ENCODE results near the gene FALEC. TPM values are rescaled to one million over a fixed set of nuclear protein-coding genes. Genes with fewer than 3 reads are reported as not detected.
A peak's percentile ranks its signal among the peaks of the same experiment; 100 is the strongest.

Gene FALEC
- total and polyA plus RNA-seq, 9 of the 15 experiments (the other 6 are each of a cell fraction or from before 2014, with no cell fraction given), result 0.15 to 1.8 (median 0.53) TPM; not detected in 5

DNA sequence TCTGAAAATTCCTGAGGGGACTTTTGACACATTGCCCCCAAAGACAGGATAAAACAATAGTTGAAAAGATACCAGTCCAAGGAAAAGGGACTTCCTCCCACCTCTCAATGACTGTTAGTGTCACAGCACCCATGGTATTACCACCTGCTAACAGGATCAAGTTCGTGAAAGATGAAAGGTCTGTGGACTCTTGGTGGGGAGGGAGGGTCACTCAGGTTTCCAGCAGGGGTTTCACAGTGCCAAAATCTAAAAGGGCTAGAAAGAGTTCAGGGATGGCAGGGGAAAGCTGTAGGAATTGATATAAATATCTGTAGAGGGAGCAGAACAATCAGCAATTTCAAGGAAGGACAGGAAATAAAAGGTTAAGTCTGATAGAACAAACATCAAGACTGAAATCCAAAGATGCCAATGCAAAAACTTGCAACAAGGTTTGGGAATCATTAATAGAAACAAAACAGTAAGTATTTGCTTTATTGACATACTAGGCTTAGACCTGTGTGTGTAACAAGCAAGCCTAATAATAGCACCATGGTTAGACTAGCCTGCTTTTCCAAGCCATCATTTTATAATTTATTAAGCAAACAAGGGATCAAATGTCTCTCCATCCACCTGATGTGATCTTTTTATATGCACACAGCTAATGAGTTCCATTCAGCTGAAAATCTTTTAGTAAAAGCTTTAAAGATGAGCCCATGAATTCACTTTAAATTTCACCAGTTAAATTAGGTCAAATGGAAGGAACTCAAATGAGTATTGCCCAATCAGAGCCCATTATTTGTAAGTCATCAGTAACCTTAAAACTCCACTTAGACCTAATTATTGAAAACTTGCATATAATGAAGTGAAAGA lies 60.2 kb downstream of the FALEC start:
- H3K9me1 ChIP-seq (ENCODE audit: control insufficient read depth, insufficient read depth, low read length), result no peaks in the 10 kb centered on the region
- POLR2A ChIA-PET, result interaction anchor here (0.5 to 11.0 kb wide), 18 partner anchors 8 to 742 kb away, joined by 3 to 148 read pairs (median 4); partner anchors contain the start of gene ENSA
- peak overlapping the region; percentile 97 for H3K4me2 ChIP-seq (ENCODE audit: insufficient read depth, low read length)
- H4K20me1 ChIP-seq (replicated peaks; ENCODE audit: control insufficient read depth, insufficient read depth, low read length), result peaks cover 51% of the 10 kb centered on the region
- peak overlapping the region; percentile 74 to 97; a peak in 2 of 4 replicates for H3K9ac ChIP-seq (ENCODE audit: insufficient read depth in 1 of 2, low read depth in 2 of 2, low read length in 2 of 2)
- peak overlapping the region; percentile 98 for H3K4me3 ChIP-seq
- H3K27ac ChIP-seq (ENCODE audit: extremely low read depth, low read depth, low read length), result peak overlapping the region; percentile 31
- FAIRE-seq (no peak), ATAC-seq (no peak), DNase-seq (ENCODE audit: extremely low read depth in 1 of 4, low spot score in 3 of 4) (peak in 1 of 4 experiments; percentile 8)
- H3K4me1 ChIP-seq (replicated peaks in 1 of 2; ENCODE audit: control insufficient read depth in 2 of 2, insufficient read depth in 2 of 2, low read length in 2 of 2), result peaks cover 10 to 17% of the 10 kb centered on the region in 2 experiments; a peak in 4 of 5 replicates
- no TSS peak for BruUV-seq (replicated peaks)
- peaks cover 65% of the 10 kb centered on the region for H3K36me3 ChIP-seq (ENCODE audit: control insufficient read depth, insufficient read depth, low read length)
- peaks cover 74% of the 10 kb centered on the region for H3K79me2 ChIP-seq (ENCODE audit: control insufficient read depth, insufficient read depth, low read length)
- intact Hi-C loops (cut with micrococcal nuclease), result loop anchor here (5.0 kb wide), 1 partner anchor 237 kb away; no protein-coding TSS in a partner anchor
- no peaks in the 10 kb centered on the region for H3K9me3 ChIP-seq (replicated peaks; ENCODE audit: control insufficient read depth, insufficient read depth, low read depth, low read length)
- WGBS (ENCODE audit: insufficient coverage, low coverage, missing lambda C conversion rate), result 56% methylated on average over 1 of the region's 1 CpG
- no peak overlapping the region for H2AFZ ChIP-seq (ENCODE audit: low read depth, low read length)
- in situ Hi-C loops (cut with MboI), result no loop called here
- H3K27me3 ChIP-seq (ENCODE audit: control insufficient read depth in 2 of 2, insufficient read depth in 2 of 2, low read length in 2 of 2), result no peaks in the 10 kb centered on the region
- CTCF ChIA-PET (ENCODE audit: low intra/inter-chr PET ratio), result interaction anchor here (1.1 kb wide), 1 partner anchor 44 kb away, joined by 4 read pairs; no protein-coding TSS in a partner anchor
- TF ChIP-seq STAT5A (IDR thresholded peaks at IDR 0.05; ENCODE audit: borderline replicate concordance, low read length) (peak; percentile 7; the same call in 1 of the 2 replicates), POLR2H (tag; IDR thresholded peaks at IDR 0.05; ENCODE audit: low read depth) (0 out of 2 replicates have a peak, but pooled peaks have one; percentile 52), POLR2AphosphoS5 (IDR thresholded peaks at IDR 0.05; ENCODE audit: control insufficient read depth, insufficient read depth, low read depth, low read length) (peak; percentile 59; the same call in 1 of the 2 replicates), ZNF436 (CRISPR knock-in tag; IDR thresholded peaks at IDR 0.05) (no peak), MECOM (CRISPR knock-in tag; IDR thresholded peaks at IDR 0.05) (no peak), ILF3 (IDR thresholded peaks at IDR 0.05; ENCODE audit: borderline replicate concordance) (0 out of 2 replicates have a peak, but pooled peaks have one; percentile 27), SMAD1 (IDR thresholded peaks at IDR 0.05; ENCODE audit: low read depth, low read length, partially characterized antibody) (peak; percentile 20), SUPT5H (IDR thresholded peaks at IDR 0.05) (peak; percentile 58; the same call in 1 of the 2 replicates), PML (IDR thresholded peaks at IDR 0.05; ENCODE audit: low read length) (0 out of 2 replicates have a peak, but pooled peaks have one; percentile 15), FOXK2 (conservative IDR thresholded peaks at IDR 0.05 in 1 of 2, IDR thresholded peaks at IDR 0.05 in 1 of 2; ENCODE audit: low read depth in 2 of 2) (no peak)
- TF ChIP-seq, protein P1, sequence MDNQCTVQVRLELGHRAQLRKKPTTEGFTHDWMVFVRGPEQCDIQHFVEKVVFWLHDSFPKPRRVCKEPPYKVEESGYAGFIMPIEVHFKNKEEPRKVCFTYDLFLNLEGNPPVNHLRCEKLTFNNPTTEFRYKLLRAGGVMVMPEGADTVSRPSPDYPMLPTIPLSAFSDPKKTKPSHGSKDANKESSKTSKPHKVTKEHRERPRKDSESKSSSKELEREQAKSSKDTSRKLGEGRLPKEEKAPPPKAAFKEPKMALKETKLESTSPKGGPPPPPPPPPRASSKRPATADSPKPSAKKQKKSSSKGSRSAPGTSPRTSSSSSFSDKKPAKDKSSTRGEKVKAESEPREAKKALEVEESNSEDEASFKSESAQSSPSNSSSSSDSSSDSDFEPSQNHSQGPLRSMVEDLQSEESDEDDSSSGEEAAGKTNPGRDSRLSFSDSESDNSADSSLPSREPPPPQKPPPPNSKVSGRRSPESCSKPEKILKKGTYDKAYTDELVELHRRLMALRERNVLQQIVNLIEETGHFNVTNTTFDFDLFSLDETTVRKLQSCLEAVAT (IDR thresholded peaks at IDR 0.05), result 0 out of 4 replicates have a peak, but pooled peaks of 1 of the 2 experiments have one; percentile 17
- TF ChIP-seq, protein P2, sequence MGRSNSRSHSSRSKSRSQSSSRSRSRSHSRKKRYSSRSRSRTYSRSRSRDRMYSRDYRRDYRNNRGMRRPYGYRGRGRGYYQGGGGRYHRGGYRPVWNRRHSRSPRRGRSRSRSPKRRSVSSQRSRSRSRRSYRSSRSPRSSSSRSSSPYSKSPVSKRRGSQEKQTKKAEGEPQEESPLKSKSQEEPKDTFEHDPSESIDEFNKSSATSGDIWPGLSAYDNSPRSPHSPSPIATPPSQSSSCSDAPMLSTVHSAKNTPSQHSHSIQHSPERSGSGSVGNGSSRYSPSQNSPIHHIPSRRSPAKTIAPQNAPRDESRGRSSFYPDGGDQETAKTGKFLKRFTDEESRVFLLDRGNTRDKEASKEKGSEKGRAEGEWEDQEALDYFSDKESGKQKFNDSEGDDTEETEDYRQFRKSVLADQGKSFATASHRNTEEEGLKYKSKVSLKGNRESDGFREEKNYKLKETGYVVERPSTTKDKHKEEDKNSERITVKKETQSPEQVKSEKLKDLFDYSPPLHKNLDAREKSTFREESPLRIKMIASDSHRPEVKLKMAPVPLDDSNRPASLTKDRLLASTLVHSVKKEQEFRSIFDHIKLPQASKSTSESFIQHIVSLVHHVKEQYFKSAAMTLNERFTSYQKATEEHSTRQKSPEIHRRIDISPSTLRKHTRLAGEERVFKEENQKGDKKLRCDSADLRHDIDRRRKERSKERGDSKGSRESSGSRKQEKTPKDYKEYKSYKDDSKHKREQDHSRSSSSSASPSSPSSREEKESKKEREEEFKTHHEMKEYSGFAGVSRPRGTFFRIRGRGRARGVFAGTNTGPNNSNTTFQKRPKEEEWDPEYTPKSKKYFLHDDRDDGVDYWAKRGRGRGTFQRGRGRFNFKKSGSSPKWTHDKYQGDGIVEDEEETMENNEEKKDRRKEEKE (IDR thresholded peaks at IDR 0.05; ENCODE audit: borderline replicate concordance in 1 of 2, control insufficient read depth in 1 of 2, low read depth in 2 of 2, low read length in 1 of 2), result peak in 1 of 2 experiments; percentile 76; a peak in 2 of 4 replicates
- TF ChIP-seq, protein P3, sequence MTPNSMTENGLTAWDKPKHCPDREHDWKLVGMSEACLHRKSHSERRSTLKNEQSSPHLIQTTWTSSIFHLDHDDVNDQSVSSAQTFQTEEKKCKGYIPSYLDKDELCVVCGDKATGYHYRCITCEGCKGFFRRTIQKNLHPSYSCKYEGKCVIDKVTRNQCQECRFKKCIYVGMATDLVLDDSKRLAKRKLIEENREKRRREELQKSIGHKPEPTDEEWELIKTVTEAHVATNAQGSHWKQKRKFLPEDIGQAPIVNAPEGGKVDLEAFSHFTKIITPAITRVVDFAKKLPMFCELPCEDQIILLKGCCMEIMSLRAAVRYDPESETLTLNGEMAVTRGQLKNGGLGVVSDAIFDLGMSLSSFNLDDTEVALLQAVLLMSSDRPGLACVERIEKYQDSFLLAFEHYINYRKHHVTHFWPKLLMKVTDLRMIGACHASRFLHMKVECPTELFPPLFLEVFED (CRISPR knock-in tag; conservative IDR thresholded peaks at IDR 0.05), result 0 out of 2 replicates have a peak, but pooled peaks have one; percentile 41

Measured in K562 (cell line).